Inferior parietal cortex (tissue), 1 donor: Measurements from ENCODE around the gene OR10A4.
"Not testable (repeated sequence)": the region's sequence is repeated elsewhere in the genome, so short reads cannot be mapped to it uniquely, and the experiment has no call there.

Experiments used
- DNase-seq: peaks from one replicate; pipeline ENCODE4 v3.0.0-alpha.2; 2016; ENCODE audit errors: extremely low spot score

Gene OR10A4

DNA sequence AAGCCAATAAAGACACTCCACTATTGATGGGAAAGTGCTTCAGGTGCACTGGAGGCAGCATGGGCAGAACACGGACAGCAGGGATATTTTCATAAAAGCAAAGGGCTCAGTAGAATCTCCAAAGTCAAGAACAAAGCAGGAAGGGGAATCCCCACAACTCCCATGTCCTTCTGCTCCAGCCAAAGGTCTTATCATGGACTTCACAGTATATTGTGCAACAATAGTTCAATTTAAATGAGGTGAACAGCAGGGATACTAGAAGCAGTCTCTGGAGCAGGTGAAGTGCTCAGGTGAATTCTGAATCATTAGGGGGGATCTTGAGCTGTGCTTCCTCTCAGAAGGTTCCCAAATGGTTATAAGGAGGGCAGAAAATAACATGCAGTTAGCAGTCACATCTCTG lies 22.5 kb downstream of the OR10A4 start:
- no peak for DNase-seq

DNA sequence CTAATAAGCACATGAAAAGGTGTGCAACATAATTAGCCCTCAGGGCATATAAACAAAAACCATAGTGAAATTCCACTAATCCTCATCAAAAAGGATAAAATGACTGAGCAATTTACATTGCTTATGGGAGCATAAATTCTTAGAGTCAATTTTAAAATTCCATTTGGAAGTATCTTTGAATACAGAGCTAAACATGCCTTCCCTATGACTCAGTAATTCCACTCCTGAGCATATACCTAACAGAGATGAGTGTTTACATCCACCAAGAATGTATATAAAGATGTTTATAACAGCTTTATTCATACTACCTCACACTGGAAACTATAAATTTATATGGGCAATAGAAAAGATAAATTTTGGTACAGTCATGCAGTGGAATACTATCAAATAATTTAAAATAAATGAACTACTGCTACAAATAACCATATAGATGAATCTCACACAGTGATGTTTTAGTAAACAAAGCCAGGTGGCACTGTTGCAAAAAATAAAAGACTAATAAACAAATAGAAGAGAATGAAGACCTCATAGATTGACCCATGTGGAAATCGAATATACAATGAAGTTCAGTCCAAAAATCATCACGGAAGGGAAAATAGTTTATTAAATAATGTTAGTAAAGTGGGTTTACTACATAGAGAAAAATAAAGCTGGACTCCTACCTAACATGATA lies 24.0 kb downstream of the OR10A4 start:
- no peak for DNase-seq

DNA sequence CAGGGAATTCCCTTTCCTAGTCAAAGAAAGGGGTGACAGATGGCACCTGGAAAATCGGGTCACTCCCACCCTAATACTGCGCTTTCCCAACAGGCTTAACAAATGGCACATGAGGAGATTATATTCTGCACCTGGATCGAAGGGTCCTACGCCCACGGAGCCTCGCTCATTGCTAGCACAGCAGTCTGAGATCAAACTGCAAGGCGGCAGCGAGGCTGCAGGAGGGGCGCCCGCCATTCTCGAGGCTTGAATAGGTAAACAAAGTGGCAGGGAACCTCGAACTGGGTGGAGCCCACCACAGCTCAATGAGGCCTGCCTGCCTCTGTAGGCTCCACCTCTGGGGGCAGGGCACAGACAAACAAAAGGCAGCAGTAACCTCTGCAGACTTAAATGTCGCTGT lies 28.4 kb downstream of the OR10A4 start:
- not testable (repeated sequence) for DNase-seq

DNA sequence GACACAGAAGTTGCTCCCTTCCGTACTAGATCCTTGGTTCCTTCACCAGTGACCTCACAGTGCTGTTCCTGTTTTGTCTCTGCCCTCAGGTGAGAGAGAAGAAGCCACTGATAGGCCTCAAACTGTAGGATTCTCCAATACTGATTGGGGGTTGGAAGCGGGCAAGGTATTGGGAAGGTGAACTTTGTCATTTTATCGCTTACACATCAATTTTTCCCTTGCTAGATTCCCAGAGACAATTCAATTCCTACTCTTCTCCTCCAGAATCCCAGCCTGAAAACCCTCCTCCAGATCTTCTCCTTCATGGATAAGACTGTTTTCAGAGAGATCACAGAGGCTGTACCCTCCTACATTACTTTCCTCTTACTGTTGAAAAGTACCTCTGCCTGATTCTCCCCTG lies 35.0 kb downstream of the OR10A4 start:
- no peak for DNase-seq

DNA sequence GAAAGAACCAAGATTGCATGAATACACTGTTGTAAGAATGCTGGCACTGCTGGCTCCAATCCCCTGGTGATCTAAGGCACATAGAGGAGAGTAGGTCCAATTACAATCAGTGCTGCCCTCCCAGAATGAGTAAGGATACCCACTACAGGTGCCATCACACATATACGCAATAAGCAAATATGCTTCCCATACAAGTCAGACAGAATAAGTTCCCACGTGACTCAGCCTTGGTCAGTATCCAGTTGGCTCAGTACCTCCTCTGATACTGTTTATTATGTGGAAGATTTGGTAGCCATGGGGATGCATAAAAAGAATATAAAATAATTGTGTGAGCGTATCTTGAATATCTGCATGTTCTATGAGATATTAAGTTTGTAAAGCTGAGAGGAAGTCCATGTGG lies 35.5 kb downstream of the OR10A4 start:
- DNase-seq, result no peak

DNA sequence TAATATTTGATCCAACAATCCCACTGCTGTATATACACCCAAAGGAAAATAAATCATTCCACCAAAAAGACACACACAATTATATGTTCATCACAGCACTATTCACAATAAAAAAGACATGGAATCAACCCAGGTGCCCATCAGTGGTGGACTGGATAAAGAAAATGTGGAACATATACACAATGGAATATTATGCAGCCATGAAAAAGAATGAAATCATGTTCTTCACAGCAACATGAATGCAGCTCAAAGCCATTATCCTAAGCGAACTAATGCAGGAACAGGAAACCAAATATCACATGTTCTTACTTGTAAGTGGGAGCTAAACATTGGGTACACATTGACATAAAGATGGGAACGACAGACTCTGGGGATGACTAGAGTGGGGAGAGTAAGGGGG lies 43.3 kb downstream of the OR10A4 start:
- no peak for DNase-seq

DNA sequence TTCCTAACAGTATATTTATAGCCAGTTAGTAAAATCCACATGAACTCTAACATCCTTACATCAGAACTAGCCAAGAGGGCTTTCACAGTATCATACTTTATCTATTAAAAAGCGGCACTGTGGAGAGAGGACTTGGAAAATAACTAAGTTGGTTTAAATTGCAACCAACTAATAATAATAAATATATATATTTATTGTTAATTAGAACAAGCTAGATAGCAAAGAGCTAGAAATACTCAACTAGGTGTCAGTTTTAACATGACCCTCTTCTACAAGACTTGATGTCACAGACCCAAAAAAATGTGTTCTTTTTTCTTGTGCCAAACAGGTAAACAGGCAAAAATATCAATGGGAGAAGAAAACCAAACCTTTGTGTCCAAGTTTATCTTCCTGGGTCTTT lies 44.3 kb downstream of the OR10A4 start, which contains the start of gene OR2D3:
OR2D3 (plus strand) TSS at position 301 of the 400 bp plus-strand sequence; CDS start at position 301, 0 bp downstream.
- no peak for DNase-seq

DNA sequence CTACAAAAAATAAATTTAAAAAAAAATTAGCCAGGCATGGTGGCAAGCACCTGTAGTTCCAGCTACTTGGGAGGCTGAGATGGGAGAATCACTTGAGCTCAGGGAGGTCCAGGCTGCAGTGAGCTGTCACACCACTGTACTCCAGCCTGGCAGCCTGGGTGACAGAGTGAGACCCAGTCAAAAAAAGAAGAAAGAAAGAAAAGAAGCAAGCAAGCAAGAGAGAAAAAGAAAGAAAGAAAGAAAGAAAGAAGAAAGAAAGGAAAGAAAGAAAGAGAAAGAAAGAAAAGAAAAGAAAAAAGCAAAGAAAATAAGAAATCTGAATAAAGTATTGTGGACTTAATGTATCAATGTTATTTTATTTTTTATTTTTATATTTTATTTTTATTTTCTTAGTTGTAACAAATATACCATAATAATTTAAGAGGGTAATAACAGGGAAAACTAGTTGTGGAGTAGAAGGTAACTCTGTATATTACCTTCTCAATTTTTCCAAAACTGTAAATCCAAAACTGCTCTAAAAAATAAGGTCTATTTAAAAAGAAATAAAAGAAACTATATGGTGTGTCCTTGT lies 48.7 kb downstream of the OR10A4 start:
- DNase-seq, result no peak

DNA sequence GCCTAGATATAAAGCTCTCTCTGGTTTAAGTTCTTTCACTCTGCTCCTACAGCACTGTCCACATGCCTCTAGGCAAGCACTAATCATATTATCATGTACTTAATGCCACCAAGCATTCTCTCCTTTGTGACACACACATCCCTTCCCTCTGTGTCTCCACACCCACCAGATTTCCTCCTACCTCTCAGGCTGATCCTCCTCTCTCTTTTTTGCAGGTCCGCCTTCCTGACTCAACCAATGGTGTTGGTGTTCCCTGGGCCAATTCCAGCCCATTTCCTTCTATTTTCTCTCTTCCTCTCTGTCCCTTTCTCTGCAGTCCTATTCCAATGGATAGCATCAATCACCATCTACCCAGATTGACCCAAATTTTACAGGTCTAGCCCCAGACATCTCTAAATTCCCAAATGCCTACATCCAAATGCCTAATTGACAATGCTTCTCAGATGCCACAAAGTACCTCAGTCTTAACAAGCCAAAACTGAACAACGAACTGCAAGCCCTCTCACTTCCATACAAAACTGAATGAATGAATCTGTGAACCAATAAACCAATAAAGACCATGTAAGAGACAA lies 49.3 kb downstream of the OR10A4 start:
- no peak for DNase-seq

DNA sequence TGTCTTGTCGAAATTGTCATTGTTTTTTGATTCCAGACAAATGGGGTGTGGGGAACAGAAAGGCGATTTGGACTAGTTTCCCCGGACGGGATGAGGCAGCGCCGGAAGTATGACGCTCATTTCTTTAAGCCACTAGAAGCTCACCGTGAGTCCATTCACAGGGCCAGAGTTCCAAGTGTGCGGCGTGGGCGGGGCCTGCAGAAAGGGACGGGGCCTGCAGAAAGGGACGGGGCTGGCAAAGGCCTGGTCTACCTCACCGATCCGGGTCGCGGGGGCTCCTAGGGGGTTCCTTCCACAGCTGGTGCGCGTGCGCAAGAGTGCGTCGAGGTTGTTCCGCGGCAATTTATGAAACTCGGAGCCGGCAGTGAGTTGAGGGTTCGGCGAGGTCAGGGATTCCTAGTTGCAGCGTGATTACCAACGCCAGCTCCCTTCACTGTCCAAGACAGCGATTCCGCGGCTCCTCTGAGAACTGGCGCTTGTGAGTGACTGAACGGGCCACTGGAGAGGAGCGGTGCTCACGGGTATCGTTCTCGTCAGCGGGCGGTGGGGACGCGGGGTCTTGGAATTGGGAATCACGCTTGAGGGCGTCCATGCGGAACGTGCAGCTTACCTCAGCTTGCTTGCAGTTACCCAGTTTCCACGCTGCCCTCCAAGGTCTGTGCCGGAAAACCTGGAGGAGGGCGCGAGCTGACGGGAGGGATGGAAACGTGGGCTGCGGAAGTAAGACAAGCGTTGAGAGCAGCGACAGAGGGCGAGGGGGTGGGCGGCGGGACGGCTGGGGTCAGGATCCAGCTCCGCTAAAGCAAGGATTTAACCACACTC lies 50.0 kb downstream of the OR10A4 start, which contains the start of gene ZNF215:
ZNF215 (plus strand) TSS at position 219 of the 822 bp plus-strand sequence. CDS start 5,847 bp downstream, outside the sequence.
- peak; percentile 65 for DNase-seq

DNA sequence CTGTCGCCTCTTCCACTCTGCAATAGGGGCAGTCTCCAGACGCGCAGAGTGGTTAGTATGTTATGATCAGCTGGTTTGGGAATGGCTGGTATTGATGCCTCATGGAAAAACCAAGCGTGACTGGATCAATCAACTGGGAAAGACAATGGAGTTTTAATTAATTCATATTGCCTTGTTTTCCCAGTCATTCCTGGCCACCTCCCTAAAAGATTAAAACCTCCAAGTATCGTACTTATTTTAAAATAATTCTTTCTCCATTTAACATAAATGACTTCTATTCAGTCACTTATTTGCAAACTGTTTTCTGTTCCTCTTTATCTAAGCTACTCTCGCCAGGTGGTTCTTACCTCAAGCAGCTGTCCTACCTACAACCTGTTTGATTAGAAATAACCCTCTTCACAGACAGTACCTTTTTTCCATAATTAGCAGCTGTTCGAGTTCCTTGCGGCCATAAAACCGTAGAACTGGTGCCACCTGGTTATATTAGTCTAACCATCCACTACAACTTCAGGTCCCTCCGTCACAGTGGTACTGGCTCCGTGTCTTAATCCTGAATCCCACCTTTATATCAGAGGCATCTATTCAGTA lies 50.7 kb downstream of the OR10A4 start:
- peak; percentile 9 for DNase-seq
